Spleen (tissue), 7 donors: ENCODE results near the gene SEMA3B.

ENCODE experiments used
- POLR2A ChIP-seq, 3 donors: fragments of 450-650 bp; IDR thresholded peaks; one replicate each; pipeline ENCODE4 v1.5.1; 2017; ENCODE audit warnings: antibody characterized with exemption in 3 of 3, mild to moderate bottlenecking in 1 of 3
- POLR2AphosphoS5 ChIP-seq, 3 donors: sonication (generic); formaldehyde crosslinking; IDR thresholded peaks; one replicate each; pipeline ENCODE4 v1.5.1; 2017; ENCODE audit warnings: antibody characterized with exemption in 3 of 3
- TF ChIP-seq, protein P1 (sequence below), 11 experiments: fragments of 200-600 bp in 7 of 11; fragments of 450-650 bp in 4 of 11; sonication (generic) in 4 of 11; IDR thresholded peaks in 8 of 11; conservative IDR thresholded peaks in 3 of 11; 1 replicate in 7 of 11; 2 replicates in 4 of 11; pipeline versions ENCODE4 v1.4.0 to v1.8.0; 2016 to 2021; ENCODE audit warnings: antibody characterized with exemption in 11 of 11, inconsistent platforms in 4 of 11, mild to moderate bottlenecking in 1 of 11
- donor health status: DM: no; HTN: no; CAD: no; lungs with moderate emphysema.
- donor health status: DM: no; HTN: no; CAD: no.
- donor health status: DM: no; HTN: no; CAD: no.

GRCh38 chr3:50289130-50289529, 20.2 kb downstream of the SEMA3B start:
- TF ChIP-seq POLR2AphosphoS5 (IDR thresholded peaks at IDR 0.05), result no peak
- TF ChIP-seq, protein P1, sequence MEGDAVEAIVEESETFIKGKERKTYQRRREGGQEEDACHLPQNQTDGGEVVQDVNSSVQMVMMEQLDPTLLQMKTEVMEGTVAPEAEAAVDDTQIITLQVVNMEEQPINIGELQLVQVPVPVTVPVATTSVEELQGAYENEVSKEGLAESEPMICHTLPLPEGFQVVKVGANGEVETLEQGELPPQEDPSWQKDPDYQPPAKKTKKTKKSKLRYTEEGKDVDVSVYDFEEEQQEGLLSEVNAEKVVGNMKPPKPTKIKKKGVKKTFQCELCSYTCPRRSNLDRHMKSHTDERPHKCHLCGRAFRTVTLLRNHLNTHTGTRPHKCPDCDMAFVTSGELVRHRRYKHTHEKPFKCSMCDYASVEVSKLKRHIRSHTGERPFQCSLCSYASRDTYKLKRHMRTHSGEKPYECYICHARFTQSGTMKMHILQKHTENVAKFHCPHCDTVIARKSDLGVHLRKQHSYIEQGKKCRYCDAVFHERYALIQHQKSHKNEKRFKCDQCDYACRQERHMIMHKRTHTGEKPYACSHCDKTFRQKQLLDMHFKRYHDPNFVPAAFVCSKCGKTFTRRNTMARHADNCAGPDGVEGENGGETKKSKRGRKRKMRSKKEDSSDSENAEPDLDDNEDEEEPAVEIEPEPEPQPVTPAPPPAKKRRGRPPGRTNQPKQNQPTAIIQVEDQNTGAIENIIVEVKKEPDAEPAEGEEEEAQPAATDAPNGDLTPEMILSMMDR (IDR thresholded peaks at IDR 0.05 in 8 of 11, conservative IDR thresholded peaks at IDR 0.05 in 3 of 11), result no peak
- TF ChIP-seq POLR2A (IDR thresholded peaks at IDR 0.05), result no peak
